Fibroblast of gingiva (primary cell): ENCODE results near the gene SLC35F3.
"Not testable (repeated sequence)": the region's sequence is repeated elsewhere in the genome, so short reads cannot be mapped to it uniquely, and the experiment has no call there.

Experiments used
- DNase-seq: peaks from one replicate; pipeline ENCODE4 v3.0.0-alpha.2; 2011; ENCODE audit warnings: low read depth

Gene SLC35F3

GRCh38 chr1:234107416-234108021 lies 203.0 kb downstream of the SLC35F3 start:
- no peak for DNase-seq

DNA sequence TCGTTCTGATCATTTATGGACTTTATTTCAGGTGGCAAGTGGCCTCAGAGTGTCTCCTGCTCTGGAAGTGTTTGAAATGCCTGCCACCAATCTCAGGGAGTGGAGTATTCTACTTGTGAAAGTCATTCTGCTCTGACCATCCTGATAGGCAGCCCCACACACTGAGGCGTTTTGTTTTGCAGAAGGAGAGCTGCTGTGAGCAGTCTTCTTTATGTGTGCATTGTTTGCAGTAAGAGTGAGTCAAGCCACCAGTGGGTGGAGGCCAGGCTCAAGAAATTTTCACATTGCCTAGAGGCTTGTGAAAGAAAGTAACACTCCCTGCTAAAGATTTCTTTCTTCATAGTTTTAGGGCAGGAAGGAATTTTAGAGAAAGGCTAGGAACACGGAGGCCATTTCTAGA lies 204.4 kb downstream of the SLC35F3 start:
- DNase-seq, result no peak

DNA sequence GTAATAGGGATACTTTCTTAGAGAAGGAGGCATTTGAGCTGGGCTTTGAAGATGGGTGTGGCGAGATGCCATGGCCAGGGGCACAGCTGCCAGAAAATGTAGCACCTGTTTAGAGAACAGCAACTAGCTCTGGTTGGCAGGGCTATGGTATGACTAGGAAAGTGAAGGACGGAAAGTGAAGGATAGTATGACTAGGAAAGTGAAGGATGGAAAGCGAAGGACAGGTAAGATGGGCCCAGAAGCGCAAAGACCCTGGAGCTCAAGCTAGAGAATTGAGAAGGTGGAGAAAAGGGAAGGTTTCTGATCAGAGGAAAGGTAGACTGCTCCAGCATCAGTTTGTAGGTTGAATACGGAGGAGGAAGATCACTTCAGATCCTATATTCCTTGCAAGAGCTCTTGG lies 205.4 kb downstream of the SLC35F3 start:
- DNase-seq, result no peak

DNA sequence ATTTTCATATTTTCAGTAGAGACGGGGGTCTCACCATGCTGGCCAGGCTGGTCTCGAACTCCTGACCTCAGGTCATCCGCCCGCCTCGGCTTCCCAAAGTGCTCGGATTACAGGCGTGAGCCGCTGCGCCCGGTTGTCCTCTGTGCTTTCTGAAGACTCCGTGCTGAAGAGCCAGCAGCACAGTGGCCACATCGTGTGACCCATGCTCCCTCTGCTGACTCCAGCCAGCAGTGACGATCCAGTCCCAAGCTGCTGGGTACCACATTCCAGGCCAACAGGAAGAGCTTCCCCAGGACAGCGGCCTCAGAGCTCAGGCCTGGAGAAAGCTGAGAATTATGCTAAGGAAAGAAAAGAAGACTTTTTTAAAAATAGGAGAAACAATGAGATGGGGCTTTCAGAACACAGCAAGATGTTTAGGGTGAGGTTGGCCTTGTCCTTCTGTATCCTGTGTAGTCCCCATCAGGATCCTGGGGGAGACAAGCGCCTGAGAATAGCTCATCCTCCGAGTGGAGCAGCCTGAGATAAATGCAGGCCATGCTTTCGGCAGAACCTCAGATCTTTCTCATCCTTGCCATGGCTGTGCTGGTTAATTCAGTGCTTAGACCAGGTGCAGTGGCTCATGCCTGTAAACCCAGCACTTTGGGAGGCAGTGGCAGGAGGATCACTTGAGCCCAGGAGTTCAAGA lies 207.1 kb downstream of the SLC35F3 start:
- DNase-seq, result no peak

DNA sequence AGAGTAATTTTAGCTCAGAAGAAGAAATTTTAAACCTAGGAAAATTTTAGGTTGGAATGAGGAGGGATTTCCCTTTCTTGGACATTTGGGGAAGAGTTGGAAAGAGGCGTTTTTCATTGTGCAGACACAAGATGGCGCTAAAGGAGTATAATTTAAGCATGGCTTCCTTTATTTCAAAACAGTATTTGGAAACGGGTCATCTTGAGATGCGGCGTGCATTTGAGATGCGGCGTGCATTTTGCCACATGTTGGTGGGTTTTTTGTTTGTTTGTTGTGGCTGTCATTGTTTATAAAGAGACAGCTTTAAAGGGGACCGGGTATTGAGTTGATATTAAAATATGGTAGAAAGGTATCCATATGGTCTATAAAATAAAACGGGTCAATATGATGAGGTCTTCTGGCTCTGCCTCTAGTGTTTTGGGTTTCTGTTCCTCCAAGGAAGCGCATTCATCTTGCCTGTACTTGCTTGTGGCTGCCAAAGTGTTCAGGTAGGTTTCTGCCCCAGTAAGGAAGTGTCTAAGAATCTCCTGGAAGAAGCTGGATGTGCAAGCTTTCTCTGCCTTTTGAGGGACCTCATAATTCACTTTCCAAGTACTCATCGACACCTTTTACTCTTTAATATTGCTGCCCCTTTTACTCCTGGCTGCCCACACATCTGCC lies 210.3 kb downstream of the SLC35F3 start:
- peak; percentile 34 for DNase-seq

- no peak for DNase-seq
Observed at GRCh38 chr1:234118911-234119310, 214.4 kb downstream of the SLC35F3 start.

GRCh38 chr1:234119431-234119830 lies 215.0 kb downstream of the SLC35F3 start:
- DNase-seq, result no peak

DNA sequence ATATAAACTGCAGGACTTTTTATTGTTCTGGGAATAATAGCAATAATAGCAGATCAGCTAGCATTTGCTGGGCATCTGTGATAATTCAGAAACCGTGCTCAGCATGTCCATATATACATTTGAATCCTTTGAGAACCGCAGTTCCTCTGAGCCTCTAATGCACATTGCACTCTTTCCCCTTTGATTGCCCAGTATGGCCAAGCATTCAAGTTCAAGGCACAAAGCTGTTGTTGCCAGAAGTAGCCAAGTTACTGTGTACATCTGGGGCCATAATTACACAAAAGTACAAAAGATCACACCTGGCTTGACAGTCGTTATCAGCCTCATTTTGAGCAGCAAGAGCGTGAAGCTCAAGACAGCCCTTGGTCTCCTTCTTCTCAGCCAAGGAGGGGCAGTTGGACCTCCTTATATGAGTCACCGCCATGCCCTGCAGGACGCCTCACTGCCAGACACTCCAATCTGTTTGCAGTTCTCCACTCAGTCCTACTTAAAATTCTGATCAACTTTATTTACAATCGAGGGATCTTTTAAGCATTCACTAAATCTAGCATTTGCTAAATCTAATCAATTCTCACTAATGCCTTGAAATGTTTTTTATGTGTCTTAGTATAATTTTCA lies 216.0 kb downstream of the SLC35F3 start:
- no peak for DNase-seq

- DNase-seq, result not testable (repeated sequence)
Observed at GRCh38 chr1:234121659-234122058, 217.2 kb downstream of the SLC35F3 start.

- DNase-seq, result not testable (repeated sequence)
Observed at GRCh38 chr1:234122571-234122970, 218.1 kb downstream of the SLC35F3 start.

DNA sequence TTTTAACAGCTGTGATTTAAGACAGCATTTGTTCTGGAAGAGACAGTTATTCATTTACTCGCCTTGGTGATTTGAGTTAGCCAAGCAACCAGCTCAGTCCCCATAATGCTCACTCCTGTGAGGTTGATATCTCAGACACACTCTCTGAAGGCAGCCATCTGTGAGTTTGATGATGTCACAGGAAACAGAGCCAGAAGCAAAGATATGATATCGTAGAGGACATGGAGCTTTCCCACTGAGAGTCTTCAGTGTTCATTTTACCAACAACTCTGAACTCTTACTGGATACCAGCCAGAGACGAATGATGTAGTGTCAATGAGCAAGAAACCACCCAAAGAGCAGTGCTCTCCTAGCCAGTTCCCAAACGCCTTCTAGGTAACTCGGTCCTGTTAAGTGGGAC lies 219.4 kb downstream of the SLC35F3 start:
- DNase-seq, result no peak

GRCh38 chr1:234125283-234125682 lies 220.8 kb downstream of the SLC35F3 start:
- DNase-seq, result no peak

- no peak for DNase-seq
Observed at GRCh38 chr1:234125714-234126113, 221.2 kb downstream of the SLC35F3 start.

DNA sequence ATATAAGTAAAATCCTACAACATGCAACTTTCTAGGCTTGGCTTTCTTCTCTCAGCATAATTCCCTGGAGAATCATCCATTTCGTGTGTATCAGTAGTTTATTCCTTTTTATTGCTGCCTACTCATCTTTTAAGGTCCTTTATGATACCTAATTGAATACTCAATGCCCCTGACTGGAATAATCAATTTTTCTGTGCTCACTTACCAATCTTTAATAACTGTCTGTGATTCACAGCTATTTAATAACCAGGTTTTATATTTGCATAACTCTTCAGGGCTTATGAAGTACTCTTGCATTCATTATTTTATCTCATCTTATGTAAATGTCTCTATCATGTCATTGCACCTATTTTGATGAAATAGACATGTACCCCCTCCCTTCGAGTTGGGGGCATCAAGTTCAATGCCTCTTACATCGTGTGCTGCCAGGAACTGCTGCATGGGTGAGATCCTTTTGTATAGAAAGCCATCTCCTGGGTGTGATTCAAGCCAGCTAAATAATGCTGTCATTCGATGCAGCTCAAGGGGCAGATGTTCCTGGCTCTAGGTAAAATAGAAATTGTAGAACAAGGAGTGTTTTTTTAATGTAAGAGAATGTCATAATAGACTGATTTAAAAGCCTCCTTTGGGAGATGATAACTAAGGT lies 222.7 kb downstream of the SLC35F3 start:
- DNase-seq, result no peak

DNA sequence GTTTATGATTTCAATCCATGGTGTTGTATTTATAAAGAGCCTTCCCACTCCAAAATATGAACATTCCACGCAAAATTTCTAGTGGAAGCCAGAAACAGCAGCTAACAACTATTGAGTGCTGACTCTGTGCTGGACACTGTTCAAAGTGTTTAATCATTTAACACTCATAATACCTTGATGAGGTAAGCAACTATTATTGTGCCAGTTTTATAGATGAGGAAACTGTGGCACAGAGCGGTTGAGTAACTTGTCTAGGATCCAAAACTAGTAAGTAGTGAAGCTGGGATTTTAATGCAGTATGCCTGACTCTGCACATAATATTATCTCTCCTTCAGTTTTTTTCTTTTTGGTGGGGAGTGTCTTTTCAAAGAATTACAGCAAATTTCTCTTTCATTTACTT lies 228.3 kb downstream of the SLC35F3 start:
- DNase-seq, result no peak

DNA sequence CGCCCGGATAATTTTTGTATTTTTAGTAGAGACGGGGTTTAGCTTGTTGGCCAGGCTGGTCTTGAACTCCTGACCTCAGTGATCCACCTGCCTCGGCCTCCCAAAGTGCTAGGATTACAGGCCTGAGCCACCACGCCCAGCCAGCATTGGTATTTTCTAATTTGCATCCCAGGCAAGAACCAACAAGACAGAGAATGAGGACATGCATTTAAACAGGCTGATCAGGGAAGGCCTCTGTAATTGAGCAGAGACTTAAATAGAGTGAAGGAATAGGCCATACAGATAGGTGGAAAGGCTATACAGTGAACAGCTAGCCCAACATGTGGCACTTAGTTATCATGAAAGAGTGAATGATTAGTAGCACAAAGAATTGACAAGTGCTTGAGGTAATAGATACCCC lies 230.4 kb downstream of the SLC35F3 start:
- DNase-seq, result no peak

DNA sequence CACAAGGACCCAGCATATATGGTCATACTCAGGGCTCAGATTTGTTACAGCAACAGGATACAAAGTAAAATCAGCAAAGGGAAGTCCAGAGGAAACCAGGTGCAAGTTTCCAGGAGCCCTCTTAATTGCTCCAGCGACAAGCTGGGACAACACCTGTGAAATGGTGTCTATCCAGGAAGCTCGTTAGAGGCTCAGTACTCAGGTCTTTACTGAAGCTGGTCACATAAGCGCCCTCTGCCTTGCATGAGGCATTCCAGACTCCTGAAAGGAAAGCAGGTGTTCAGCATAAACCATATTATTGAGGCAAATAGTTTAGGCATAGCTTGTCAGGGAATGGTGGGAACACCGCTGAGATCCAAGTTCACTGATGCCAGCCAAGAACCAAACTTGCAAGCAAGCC lies 231.0 kb downstream of the SLC35F3 start:
- no peak for DNase-seq

- no peak for DNase-seq
Observed at GRCh38 chr1:234136073-234136472, 231.6 kb downstream of the SLC35F3 start.

DNA sequence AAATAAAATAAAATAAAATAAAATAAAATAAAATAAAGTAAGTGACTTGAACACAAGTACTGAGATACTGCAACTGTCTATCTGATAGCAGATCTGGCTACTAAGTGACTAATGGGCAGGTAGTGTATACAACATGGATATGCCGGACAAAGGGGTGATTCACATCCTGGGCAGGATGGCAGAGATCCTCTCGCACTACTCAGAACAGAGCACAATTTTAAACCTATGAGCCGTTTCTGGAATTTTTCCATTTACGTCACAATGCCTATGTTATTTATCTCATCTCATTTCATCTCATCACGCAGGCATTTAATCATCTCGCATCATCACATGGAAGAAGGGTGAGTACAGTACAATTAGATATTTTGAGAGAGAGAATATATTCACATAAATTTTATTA lies 235.5 kb downstream of the SLC35F3 start:
- DNase-seq, result no peak

DNA sequence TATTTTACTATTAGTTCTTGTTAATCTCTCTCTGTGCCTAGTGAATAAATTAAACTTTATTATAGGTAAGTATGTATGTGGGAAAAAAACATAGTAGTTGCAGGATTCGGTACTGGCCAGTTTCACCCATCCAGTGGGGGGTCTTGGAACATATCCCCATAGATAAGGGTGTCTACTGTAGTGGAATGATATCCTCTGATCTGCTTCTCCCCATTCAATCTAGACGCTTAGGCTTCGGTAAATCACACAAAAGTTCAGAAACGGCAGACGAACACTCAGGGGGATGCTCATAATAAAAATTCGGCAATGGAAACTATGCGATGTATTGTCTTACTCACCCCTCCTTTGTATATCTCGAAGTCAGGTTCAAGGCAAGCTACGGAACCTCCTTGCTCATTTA lies 235.9 kb downstream of the SLC35F3 start:
- no peak for DNase-seq

DNA sequence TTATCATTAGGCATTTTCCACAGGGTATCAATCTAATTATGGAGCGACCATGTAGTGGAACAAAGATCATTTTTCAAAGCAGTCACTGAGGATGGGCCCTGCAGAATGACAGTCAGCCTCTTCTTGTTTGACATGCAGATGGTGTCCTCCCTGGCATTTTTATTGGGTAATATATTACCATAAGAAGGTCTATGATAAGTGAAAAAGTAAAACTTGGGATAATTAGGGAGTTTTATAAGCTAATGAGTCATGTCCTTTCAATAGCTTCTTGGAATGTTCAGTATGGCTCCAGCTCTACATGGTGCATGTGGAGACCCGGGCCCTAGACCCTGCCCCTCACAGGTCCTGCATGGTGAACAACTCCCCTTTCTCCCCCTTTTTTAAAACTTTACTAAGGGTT lies 236.5 kb downstream of the SLC35F3 start:
- no peak for DNase-seq

GRCh38 chr1:234143681-234144080 lies 239.2 kb downstream of the SLC35F3 start:
- no peak for DNase-seq

- no peak for DNase-seq
Observed at GRCh38 chr1:234144901-234145300, 240.4 kb downstream of the SLC35F3 start.
